ENCODE measurements around the gene LONP1.

DNA sequence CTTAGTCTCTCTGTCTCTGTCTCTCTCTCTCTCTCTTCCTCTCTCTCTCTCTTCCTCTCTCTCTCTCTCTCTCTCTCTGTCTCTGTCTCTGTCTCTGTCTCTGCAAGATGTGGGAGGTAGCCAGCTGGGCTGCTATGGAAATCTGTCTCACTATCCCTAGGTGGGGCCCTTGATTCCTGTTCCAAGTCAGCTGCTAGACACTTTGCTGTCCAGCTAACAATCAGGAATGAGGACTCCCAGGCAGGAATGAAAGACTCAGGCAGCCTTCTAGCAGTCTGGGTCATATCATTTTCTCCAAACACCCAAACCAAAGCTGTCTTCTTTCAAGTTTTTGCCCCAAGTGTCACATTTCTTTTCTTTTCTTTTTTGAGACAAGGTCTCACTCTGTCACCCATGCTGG, 23.7 kb upstream of the LONP1 start:
- no peak for TF ChIP-seq RAD21 (IDR thresholded peaks at IDR 0.05; ENCODE audit: low read length)
- TF ChIP-seq, protein P1, sequence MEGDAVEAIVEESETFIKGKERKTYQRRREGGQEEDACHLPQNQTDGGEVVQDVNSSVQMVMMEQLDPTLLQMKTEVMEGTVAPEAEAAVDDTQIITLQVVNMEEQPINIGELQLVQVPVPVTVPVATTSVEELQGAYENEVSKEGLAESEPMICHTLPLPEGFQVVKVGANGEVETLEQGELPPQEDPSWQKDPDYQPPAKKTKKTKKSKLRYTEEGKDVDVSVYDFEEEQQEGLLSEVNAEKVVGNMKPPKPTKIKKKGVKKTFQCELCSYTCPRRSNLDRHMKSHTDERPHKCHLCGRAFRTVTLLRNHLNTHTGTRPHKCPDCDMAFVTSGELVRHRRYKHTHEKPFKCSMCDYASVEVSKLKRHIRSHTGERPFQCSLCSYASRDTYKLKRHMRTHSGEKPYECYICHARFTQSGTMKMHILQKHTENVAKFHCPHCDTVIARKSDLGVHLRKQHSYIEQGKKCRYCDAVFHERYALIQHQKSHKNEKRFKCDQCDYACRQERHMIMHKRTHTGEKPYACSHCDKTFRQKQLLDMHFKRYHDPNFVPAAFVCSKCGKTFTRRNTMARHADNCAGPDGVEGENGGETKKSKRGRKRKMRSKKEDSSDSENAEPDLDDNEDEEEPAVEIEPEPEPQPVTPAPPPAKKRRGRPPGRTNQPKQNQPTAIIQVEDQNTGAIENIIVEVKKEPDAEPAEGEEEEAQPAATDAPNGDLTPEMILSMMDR (IDR thresholded peaks at IDR 0.05): no peak
- TF ChIP-seq POLR2AphosphoS5 (IDR thresholded peaks at IDR 0.05; ENCODE audit: low read depth, low read length): no peak
- no peak for TF ChIP-seq EP300 (IDR thresholded peaks at IDR 0.05; ENCODE audit: borderline replicate concordance in 1 of 2, low read depth in 1 of 2, low read length in 1 of 2)
- no peak for TF ChIP-seq TAF1 (IDR thresholded peaks at IDR 0.05; ENCODE audit: borderline replicate concordance, low read depth, low read length)
- no peak for TF ChIP-seq TEAD4 (IDR thresholded peaks at IDR 0.05; ENCODE audit: borderline replicate concordance, insufficient read depth)
- TF ChIP-seq, protein P2, sequence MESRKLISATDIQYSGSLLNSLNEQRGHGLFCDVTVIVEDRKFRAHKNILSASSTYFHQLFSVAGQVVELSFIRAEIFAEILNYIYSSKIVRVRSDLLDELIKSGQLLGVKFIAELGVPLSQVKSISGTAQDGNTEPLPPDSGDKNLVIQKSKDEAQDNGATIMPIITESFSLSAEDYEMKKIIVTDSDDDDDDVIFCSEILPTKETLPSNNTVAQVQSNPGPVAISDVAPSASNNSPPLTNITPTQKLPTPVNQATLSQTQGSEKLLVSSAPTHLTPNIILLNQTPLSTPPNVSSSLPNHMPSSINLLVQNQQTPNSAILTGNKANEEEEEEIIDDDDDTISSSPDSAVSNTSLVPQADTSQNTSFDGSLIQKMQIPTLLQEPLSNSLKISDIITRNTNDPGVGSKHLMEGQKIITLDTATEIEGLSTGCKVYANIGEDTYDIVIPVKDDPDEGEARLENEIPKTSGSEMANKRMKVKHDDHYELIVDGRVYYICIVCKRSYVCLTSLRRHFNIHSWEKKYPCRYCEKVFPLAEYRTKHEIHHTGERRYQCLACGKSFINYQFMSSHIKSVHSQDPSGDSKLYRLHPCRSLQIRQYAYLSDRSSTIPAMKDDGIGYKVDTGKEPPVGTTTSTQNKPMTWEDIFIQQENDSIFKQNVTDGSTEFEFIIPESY (IDR thresholded peaks at IDR 0.05; ENCODE audit: borderline replicate concordance, low read depth): no peak
- TF ChIP-seq GATA2 (CRISPR knock-in tag; IDR thresholded peaks at IDR 0.05): no peak
- TF ChIP-seq, protein P3, sequence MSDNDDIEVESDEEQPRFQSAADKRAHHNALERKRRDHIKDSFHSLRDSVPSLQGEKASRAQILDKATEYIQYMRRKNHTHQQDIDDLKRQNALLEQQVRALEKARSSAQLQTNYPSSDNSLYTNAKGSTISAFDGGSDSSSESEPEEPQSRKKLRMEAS (IDR thresholded peaks at IDR 0.05; ENCODE audit: low read depth): no peak
- TF ChIP-seq, protein P4, sequence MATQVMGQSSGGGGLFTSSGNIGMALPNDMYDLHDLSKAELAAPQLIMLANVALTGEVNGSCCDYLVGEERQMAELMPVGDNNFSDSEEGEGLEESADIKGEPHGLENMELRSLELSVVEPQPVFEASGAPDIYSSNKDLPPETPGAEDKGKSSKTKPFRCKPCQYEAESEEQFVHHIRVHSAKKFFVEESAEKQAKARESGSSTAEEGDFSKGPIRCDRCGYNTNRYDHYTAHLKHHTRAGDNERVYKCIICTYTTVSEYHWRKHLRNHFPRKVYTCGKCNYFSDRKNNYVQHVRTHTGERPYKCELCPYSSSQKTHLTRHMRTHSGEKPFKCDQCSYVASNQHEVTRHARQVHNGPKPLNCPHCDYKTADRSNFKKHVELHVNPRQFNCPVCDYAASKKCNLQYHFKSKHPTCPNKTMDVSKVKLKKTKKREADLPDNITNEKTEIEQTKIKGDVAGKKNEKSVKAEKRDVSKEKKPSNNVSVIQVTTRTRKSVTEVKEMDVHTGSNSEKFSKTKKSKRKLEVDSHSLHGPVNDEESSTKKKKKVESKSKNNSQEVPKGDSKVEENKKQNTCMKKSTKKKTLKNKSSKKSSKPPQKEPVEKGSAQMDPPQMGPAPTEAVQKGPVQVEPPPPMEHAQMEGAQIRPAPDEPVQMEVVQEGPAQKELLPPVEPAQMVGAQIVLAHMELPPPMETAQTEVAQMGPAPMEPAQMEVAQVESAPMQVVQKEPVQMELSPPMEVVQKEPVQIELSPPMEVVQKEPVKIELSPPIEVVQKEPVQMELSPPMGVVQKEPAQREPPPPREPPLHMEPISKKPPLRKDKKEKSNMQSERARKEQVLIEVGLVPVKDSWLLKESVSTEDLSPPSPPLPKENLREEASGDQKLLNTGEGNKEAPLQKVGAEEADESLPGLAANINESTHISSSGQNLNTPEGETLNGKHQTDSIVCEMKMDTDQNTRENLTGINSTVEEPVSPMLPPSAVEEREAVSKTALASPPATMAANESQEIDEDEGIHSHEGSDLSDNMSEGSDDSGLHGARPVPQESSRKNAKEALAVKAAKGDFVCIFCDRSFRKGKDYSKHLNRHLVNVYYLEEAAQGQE (IDR thresholded peaks at IDR 0.05; ENCODE audit: low read depth, low read length): no peak
- no peak for TF ChIP-seq SIN3A (IDR thresholded peaks at IDR 0.05; ENCODE audit: borderline replicate concordance, low read depth, low read length)
- no peak for TF ChIP-seq MEF2A (IDR thresholded peaks at IDR 0.05; ENCODE audit: borderline replicate concordance, low read depth)
